HG03442 (cell line): Measurements from ENCODE around the gene SDK2.

Source experiments
- ATAC-seq: cut with Tn5 transposase; IDR thresholded peaks from one replicate; pipeline ENCODE4 v1.9.1; 2021; ENCODE audit warnings: mild to moderate bottlenecking, moderate library complexity; ENCODE audit not compliant: unreplicated experiment

Gene SDK2

DNA sequence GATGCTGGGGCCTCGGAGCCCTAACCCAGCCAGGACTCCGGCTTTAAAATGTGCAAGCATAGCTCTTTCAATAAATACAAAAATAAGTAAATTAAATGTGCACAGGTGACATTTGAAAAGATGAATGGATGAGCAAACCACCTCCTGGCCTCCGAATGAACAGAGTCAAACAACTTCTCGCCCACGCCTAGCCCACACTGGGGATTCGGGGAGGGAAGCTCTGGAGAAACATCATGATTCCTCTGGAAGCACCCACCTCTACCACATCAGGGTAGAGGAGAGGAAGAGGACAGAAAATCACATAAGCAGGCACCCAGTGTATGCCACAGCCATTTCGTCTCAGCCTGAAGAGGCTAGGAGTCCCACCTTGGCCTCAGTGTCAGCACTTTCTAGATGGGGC lies 105.8 kb downstream of the SDK2 start:
- no peak for ATAC-seq

DNA sequence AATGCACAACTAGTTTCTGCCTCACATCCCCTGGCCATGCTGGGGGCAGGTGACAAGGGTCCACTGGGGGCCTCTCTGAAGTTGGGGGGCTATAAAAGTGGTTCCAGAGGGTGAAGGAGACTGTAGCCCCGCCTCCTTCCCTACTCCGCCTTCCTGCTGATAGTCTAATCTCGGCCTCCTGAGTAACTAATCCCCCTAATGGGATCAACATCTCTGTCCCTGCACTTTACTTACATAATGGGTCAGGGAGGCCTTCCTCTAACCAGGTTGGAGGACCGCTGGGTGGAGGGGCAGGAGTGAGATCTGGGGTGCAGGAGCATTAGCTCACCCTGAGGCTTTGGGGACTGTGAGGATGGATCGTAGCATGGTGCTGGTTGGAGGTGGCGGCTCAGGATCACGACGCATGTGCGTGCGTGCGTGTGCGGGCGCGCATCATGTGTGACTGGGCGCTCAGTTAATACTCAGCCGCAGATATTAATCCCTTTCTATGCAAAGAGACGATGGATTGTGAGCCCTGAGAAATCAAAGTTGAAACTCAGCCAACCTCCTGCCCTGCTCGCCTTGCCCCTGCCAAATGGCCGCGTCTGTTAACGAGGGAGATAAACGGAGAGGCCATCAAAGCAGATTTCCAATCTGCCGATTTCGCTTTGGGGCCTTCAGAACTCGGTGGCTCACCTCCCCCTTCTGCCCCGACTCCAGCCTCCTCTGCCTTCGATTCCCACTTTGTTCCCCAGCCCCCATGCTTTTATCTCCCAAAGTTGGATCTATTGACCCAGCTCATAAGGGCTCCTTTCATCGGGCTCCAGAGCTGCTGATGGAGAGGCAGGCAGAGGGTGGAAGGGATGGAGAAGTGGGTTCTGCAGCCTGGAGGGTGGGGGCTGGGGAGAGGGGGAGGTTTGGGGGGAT lies 107.3 kb downstream of the SDK2 start:
- no peak for ATAC-seq

DNA sequence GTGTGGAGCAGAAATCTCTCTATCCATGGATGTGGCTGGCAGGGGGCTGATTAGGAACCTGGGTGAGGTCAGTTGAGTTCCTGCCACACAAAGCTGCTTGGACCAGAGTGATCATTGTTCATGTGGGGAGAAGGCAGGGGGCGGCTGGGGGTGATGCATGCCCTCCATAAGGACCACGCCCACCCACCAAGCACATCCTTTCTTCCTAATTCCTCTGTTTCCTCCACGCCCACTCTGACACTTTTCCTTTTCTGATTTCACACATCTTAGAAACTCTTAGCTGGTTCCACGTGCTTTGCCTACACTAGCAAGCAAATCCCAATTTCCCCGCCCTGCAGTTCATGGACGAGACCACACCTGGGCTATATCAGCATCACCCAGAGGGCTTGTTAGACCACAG lies 108.5 kb downstream of the SDK2 start:
- no peak for ATAC-seq

GRCh38 chr17:73534209-73534909 lies 109.9 kb downstream of the SDK2 start:
- no peak for ATAC-seq

DNA sequence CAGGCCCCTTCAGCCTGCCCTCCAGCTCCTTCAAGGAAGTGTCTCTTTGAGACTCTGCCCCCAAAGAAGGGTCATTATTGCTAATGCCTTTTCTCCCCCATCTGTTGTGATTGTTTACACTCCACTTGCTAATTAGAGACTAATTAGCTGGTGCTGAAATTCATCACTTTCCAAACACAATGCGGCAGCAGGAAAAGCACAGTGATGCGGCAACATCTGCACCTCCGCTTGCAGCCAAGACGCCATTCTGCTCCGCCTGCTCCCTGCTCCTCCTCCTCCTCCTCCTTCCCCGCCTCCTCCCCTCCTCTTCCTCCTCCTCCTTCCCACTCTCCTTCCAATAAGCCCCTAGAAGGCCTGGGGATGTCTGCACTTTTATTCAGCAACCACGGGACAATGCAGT lies 110.5 kb downstream of the SDK2 start:
- no peak for ATAC-seq

DNA sequence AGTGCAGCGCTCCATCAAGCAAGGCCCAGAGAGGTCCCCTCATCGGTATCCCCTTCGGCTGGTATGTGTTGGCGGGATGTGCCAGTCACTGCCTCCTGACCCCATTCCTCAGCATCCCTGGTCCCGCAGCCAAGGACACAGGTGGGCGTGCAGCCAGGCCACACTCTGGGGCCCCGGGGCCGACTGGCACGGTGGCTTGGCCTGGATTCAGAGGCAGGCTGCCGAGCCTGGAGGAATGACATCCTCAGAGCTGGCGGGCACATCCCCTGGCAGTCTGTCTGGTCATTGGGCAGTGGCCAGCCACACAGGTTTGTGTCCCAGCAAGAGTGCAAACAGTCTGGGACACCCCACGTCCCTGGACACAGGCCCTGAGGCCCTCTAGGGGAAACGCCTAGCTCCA lies 111.1 kb downstream of the SDK2 start:
- no peak for ATAC-seq

- no peak for ATAC-seq
Measured at GRCh38 chr17:73532421-73532901, 111.8 kb downstream of the SDK2 start.

DNA sequence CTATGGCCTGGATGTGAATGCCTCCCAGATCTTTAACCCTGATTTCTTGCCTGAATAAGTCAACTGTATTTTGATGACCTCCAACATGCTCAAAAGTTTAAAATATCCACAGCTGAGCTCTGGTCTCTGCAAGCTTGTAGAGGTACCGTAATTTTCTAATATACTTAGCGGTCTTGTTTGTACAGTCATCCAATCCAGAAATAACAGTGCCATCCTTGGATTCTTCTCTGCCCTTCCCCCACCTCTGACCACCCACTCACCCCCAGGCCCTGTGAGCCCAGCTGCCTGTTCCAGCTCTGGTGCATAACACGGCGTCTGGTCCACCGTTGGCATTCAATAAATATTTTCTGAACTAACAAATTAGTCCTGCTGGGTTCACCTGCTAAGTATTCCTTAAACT lies 113.1 kb downstream of the SDK2 start:
- no peak for ATAC-seq

DNA sequence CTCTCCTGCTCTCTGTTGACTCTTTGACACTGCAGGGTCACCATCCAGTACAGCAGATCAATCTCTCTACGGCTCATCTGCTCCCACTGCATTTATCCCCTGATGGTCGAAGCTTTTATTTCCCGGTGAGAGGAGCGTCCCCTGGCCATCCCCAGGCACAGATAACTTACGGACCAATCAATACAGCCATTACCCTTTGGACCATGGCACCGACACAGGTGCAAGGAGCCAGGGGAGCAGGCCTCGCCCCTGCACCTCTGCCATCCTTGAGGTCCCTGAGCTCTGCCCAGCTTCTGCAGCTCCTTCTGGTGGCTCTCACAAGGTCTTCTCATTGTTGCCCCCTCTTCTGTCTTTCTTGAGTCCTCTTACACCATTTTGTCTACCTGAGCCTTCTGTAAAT lies 115.6 kb downstream of the SDK2 start:
- no peak for ATAC-seq

DNA sequence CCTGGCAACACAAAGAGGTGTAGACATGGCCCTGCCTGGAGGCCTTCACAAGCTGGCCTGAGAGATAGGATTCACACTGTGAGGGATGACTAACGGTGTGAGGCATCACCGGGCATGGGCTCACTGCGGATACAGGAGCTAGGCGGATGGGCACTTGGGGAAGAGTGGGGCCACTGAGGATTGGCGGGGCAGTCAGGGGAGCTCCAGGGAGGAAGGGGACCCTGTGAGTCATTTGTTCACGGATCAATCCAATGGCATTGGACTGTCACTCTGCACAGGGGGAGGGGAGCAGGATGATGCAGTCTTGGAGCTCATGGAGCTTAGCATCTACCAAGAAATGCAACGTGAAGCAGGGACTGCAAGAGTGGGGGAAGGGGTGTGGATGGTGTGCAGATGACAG lies 117.3 kb downstream of the SDK2 start:
- ATAC-seq = no peak

GRCh38 chr17:73524941-73525679 lies 119.1 kb downstream of the SDK2 start:
- no peak for ATAC-seq

DNA sequence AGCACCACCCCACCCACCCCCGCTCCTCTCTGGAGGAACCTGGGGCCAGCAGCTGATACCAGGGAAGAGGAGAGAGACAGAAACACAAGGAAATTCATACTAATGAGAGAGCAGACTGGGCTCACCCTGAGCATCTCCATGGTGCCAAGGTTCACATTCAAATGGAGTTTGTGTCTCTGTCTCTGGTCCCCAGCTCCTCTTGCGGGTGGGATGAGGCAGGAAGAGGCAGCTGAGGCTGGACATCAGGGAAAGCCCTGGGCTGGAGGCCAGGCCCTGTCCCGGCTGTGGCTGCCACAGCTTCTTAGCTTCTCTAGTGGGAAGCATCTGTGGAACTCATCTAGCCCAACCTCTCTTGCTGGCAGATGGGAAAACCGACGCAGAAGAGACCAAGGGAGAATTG lies 121.5 kb downstream of the SDK2 start:
- no peak for ATAC-seq

DNA sequence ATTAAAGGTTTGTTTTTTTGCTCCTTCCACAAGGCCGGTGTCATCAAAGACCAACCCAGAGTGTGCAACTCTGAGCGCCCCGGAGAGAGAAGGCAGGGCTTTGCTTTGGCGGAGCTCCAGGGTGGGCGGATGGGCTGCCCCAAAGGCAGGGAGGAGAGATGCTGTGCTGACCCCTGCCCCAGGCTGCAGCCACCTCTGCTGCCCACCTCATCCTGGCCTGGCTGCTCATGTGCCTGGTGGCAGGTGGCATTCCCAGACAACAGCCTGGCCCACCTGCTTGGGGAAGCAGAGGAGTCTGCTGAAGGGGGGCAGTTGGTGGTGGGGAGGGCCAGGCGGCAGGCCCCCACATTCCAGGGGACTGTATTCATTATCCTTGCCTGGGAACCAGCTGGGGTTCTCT lies 122.1 kb downstream of the SDK2 start:
- ATAC-seq = no peak

GRCh38 chr17:73521376-73521775 lies 122.9 kb downstream of the SDK2 start:
- ATAC-seq = no peak

DNA sequence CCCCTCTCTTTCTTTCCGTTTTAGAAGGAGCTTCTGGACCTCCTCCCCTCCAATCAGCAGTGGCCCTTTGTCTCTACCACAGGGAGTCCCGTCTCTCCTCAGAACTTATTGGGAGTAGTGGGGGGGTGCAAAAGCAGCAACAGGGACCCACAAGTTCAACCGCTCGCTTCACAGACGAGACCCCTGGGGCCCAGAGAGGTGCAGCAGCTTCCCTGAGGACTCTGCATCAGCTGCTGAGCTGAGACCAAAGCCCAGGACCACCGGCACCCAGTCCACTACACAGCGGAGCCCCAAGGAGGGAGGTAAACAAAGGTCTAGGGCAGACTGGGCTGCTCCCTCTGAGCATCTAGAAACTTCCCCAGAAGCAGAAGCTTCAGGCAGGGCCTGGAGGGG lies 123.9 kb downstream of the SDK2 start:
- no peak for ATAC-seq

GRCh38 chr17:73519714-73520368 lies 124.4 kb downstream of the SDK2 start:
- ATAC-seq = no peak

DNA sequence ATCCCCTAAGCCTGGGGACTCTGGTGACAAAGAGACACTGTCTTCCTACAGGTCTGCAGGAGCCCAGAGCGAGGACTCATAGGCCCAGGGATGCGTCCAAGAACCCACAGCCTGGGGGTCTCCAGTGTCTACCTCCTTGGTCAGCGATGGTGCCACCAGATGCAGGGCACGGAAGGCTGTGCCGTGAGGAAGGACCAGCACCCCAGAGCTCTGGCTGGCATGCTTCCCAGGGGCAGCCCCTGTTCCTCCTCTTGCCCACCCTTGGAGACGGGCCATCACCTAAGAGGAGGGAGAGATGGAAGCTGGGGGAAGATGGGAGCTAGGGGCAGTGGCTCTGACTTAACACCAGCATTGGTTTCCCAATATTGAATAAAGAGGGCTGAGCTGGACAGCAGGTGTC lies 125.2 kb downstream of the SDK2 start:
- no peak for ATAC-seq

DNA sequence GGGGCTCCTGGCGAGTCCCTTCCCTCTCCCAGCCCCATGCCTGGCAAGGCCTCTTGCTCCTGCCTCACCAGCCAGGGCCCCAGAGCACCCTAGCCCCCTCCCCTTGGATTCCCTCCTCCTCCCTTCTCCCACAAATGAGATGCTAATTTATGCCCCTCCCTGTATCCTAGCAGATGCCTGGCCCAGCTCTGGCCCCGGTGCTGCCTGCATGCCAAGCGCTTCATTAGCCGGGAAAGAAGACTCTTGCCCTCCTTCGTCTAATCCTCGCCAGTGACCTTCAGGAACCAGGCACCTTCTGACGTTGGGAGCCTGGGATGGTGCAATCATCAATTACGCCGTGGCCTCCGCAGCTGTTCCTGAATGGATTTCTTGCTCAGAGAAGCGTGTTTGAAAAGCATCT lies 127.8 kb downstream of the SDK2 start:
- ATAC-seq = no peak

DNA sequence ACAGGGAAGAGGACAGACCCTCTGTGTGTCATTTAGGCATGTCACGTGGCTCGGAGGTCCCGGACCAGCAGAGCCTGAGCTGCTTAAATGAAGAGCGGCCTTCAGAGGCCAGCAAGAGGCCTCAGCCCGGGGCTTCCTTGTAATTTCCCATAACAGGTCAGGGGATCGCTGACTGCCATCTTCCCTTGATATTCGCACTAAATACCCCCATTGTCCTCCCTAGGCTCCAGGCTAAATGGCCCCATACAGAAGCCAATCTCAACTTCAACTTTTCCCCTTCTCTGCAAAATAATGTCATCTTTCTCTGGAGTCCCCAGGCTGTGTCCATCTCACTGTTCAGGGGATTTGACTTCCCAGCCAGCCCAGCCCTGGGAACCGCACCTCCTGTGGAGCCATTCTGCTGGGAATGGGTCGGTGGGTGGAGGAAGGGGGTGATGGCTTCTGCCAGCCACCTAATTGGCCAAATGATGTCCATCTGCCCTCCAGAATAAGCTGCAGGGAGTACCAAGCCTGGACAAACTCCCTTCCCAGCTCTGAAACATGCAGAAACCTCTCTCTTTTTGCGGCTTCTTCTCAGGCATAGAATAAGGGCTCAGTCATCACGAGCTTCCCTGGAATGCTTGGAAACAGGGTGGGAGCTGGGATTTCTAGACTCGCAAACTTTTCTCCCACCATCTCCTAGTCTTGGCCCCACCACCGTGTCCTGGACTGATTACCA lies 129.9 kb downstream of the SDK2 start:
- no peak for ATAC-seq

GRCh38 chr17:73513426-73513825 lies 130.8 kb downstream of the SDK2 start:
- no peak for ATAC-seq
